ENCODE measurements around the gene PSMA7. TPM values are rescaled to one million over a fixed set of nuclear protein-coding genes. Genes with fewer than 3 reads are reported as not detected.
"Not testable (repeated sequence)": the region's sequence is repeated elsewhere in the genome, so short reads cannot be mapped to it uniquely, and the experiment has no call there.

PSMA7 gene
- total RNA-seq, 2 donors from 2014 or later, result 161 to 334 TPM

- H3K27ac Mint-ChIP-seq, result no peak overlapping the region
- H3K4me1 Mint-ChIP-seq, result peaks cover 5% of the 10 kb centered on the region
- no peaks in the 10 kb centered on the region for H3K27me3 Mint-ChIP-seq
- H3K9me3 Mint-ChIP-seq, result no peaks in the 10 kb centered on the region
- peak; percentile 7 for ATAC-seq (replicated peaks)
- H3K36me3 Mint-ChIP-seq (ENCODE audit: low read depth), result no peaks in the 10 kb centered on the region
- peak overlapping the region; percentile 12 for H3K4me3 Mint-ChIP-seq
These were observed 25.5 kb downstream of the PSMA7 start for GRCh38 chr20:62117658-62118057.

- Mint-ChIP-seq H3K4me3 (peak overlapping the region; percentile 12), H3K4me1 (peaks cover 5% of the 10 kb centered on the region), H3K36me3 (ENCODE audit: low read depth) (no peaks in the 10 kb centered on the region), H3K27me3 (no peaks in the 10 kb centered on the region), H3K27ac (no peak overlapping the region), H3K9me3 (no peaks in the 10 kb centered on the region)
- ATAC-seq (replicated peaks), result no peak
These were observed 25.9 kb downstream of the PSMA7 start for GRCh38 chr20:62117362-62117646.

- Mint-ChIP-seq H3K27ac (no peak overlapping the region), H3K4me1 (peaks cover 5% of the 10 kb centered on the region), H3K27me3 (no peaks in the 10 kb centered on the region), H3K4me3 (no peak overlapping the region), H3K9me3 (no peaks in the 10 kb centered on the region), H3K36me3 (ENCODE audit: low read depth) (no peaks in the 10 kb centered on the region)
- ATAC-seq (replicated peaks), result no peak
These were observed 26.4 kb downstream of the PSMA7 start for GRCh38 chr20:62116558-62117361.

GRCh38 chr20:62115800-62116407 lies 27.3 kb downstream of the PSMA7 start:
- H3K4me3 Mint-ChIP-seq; H3K36me3 Mint-ChIP-seq (ENCODE audit: low read depth); H3K27ac Mint-ChIP-seq; H3K27me3 Mint-ChIP-seq; H3K9me3 Mint-ChIP-seq; H3K4me1 Mint-ChIP-seq; ATAC-seq (replicated peaks): not testable (repeated sequence)

- Mint-ChIP-seq H3K27me3 (no peaks in the 10 kb centered on the region), H3K4me1 (peaks cover 5% of the 10 kb centered on the region), H3K9me3 (peaks cover 5% of the 10 kb centered on the region), H3K36me3 (ENCODE audit: low read depth) (no peaks in the 10 kb centered on the region), H3K4me3 (no peak overlapping the region), H3K27ac (no peak overlapping the region)
- ATAC-seq (replicated peaks), result no peak
These were observed 28.3 kb downstream of the PSMA7 start for GRCh38 chr20:62114894-62115293.

GRCh38 chr20:62112368-62112767 lies 30.8 kb downstream of the PSMA7 start:
- peaks cover 6% of the 10 kb centered on the region for H3K36me3 Mint-ChIP-seq (ENCODE audit: low read depth)
- no peaks in the 10 kb centered on the region for H3K27me3 Mint-ChIP-seq
- no peak for ATAC-seq (replicated peaks)
- no peak overlapping the region for H3K27ac Mint-ChIP-seq
- peaks cover 14% of the 10 kb centered on the region for H3K9me3 Mint-ChIP-seq
- peaks cover 3% of the 10 kb centered on the region for H3K4me1 Mint-ChIP-seq
- H3K4me3 Mint-ChIP-seq, result no peak overlapping the region

GRCh38 chr20:62111148-62111547 lies 32.0 kb downstream of the PSMA7 start:
- Mint-ChIP-seq H3K4me1 (no peaks in the 10 kb centered on the region), H3K27me3 (no peaks in the 10 kb centered on the region), H3K27ac (no peak overlapping the region), H3K4me3 (no peak overlapping the region), H3K36me3 (ENCODE audit: low read depth) (peaks cover 6% of the 10 kb centered on the region), H3K9me3 (peaks cover 19% of the 10 kb centered on the region)
- ATAC-seq (replicated peaks), result no peak

- Mint-ChIP-seq H3K36me3 (ENCODE audit: low read depth) (peaks cover 6% of the 10 kb centered on the region), H3K9me3 (peaks cover 26% of the 10 kb centered on the region), H3K27me3 (peaks cover 3% of the 10 kb centered on the region), H3K27ac (no peak overlapping the region), H3K4me3 (no peak overlapping the region), H3K4me1 (no peaks in the 10 kb centered on the region)
- no peak for ATAC-seq (replicated peaks)
These were observed 37.6 kb downstream of the PSMA7 start for GRCh38 chr20:62105592-62105991.

- Mint-ChIP-seq H3K9me3 (peaks cover 26% of the 10 kb centered on the region), H3K36me3 (ENCODE audit: low read depth) (peaks cover 6% of the 10 kb centered on the region), H3K27me3 (peaks cover 3% of the 10 kb centered on the region), H3K4me3 (no peak overlapping the region), H3K4me1 (no peaks in the 10 kb centered on the region), H3K27ac (no peak overlapping the region)
- no peak for ATAC-seq (replicated peaks)
These were observed 38.3 kb downstream of the PSMA7 start for GRCh38 chr20:62104791-62105345.

- H3K9me3 Mint-ChIP-seq, result peaks cover 25% of the 10 kb centered on the region
- peaks cover 3% of the 10 kb centered on the region for H3K36me3 Mint-ChIP-seq (ENCODE audit: low read depth)
- H3K27ac Mint-ChIP-seq, result no peak overlapping the region
- H3K4me3 Mint-ChIP-seq, result no peak overlapping the region
- no peak for ATAC-seq (replicated peaks)
- H3K27me3 Mint-ChIP-seq, result peaks cover 3% of the 10 kb centered on the region
- H3K4me1 Mint-ChIP-seq, result no peaks in the 10 kb centered on the region
These were observed 38.9 kb downstream of the PSMA7 start for GRCh38 chr20:62104234-62104789.

GRCh38 chr20:62103508-62104233 lies 39.5 kb downstream of the PSMA7 start:
- no peak for ATAC-seq (replicated peaks)
- no peak overlapping the region for H3K27ac Mint-ChIP-seq
- peaks cover 3% of the 10 kb centered on the region for H3K27me3 Mint-ChIP-seq
- no peaks in the 10 kb centered on the region for H3K36me3 Mint-ChIP-seq (ENCODE audit: low read depth)
- H3K9me3 Mint-ChIP-seq, result peaks cover 22% of the 10 kb centered on the region
- H3K4me3 Mint-ChIP-seq, result no peak overlapping the region
- no peaks in the 10 kb centered on the region for H3K4me1 Mint-ChIP-seq

- Mint-ChIP-seq H3K27ac (no peak overlapping the region), H3K9me3 (peaks cover 12% of the 10 kb centered on the region), H3K27me3 (peaks cover 3% of the 10 kb centered on the region), H3K36me3 (ENCODE audit: low read depth) (no peaks in the 10 kb centered on the region), H3K4me1 (no peaks in the 10 kb centered on the region), H3K4me3 (no peak overlapping the region)
- no peak for ATAC-seq (replicated peaks)
These were observed 42.1 kb downstream of the PSMA7 start for GRCh38 chr20:62101078-62101477.

GRCh38 chr20:62097881-62098407 lies 45.2 kb downstream of the PSMA7 start:
- no peak overlapping the region for H3K4me3 Mint-ChIP-seq
- no peaks in the 10 kb centered on the region for H3K36me3 Mint-ChIP-seq (ENCODE audit: low read depth)
- H3K27me3 Mint-ChIP-seq, result no peaks in the 10 kb centered on the region
- H3K27ac Mint-ChIP-seq, result no peak overlapping the region
- no peaks in the 10 kb centered on the region for H3K4me1 Mint-ChIP-seq
- H3K9me3 Mint-ChIP-seq, result peaks cover 4% of the 10 kb centered on the region
- no peak for ATAC-seq (replicated peaks)

All from activated T-helper 17 cell treated with anti-CD3 and anti-CD28 coated beads, Interleukin-2, amount 50 U/mL, for 72 hours (primary cell).